CD14-positive monocyte (primary cell): ENCODE data around the gene CREG2. TPM values are rescaled to one million over a fixed set of nuclear protein-coding genes. Genes with fewer than 3 reads are reported as not detected.

ENCODE experiments used
- DNase-seq, 3 donors: peaks; one replicate each; pipeline ENCODE4 v3.0.0-alpha.2; 2011 to 2022
- H2AFZ ChIP-seq: 2 replicates; pipeline ENCODE4 v1.6.0; 2012; ENCODE audit warnings: mild to moderate bottlenecking, low read depth, low read length, inconsistent platforms; ENCODE audit not compliant: insufficient read depth, poor library complexity, severe bottlenecking
- H3K27ac ChIP-seq, 2 donors: 1 replicate in 1 of 2; 2 replicates in 1 of 2; pipeline ENCODE4 v1.5.1; 2012 to 2013; ENCODE audit warnings: low read length in 2 of 2, control low read depth in 1 of 2, inconsistent platforms in 1 of 2, low read depth in 1 of 2, mild to moderate bottlenecking in 1 of 2
- H3K27me3 ChIP-seq, 2 donors: one replicate each; pipeline versions ENCODE4 v1.6.0 to v1.6.1; 2011 to 2013; ENCODE audit warnings: low read length in 2 of 2; ENCODE audit not compliant: control insufficient read depth in 2 of 2, insufficient read depth in 2 of 2
- H3K36me3 ChIP-seq, 2 donors: replicated peaks in 1 of 2; 1 replicate in 1 of 2; 2 replicates in 1 of 2; pipeline versions ENCODE4 v1.5.1 to v1.6.1; 2012 to 2013; ENCODE audit warnings: low read length in 2 of 2, control low read depth in 1 of 2, inconsistent platforms in 1 of 2, mild to moderate bottlenecking in 1 of 2; ENCODE audit not compliant: insufficient read depth in 2 of 2, control insufficient read depth in 1 of 2
- H3K4me1 ChIP-seq, 2 donors: 1 replicate in 1 of 2; 2 replicates in 1 of 2; pipeline versions ENCODE4 v1.5.1 to v1.6.1; 2012 to 2013; ENCODE audit warnings: low read length in 2 of 2, control low read depth in 1 of 2, inconsistent platforms in 1 of 2, mild to moderate bottlenecking in 1 of 2, moderate library complexity in 1 of 2; ENCODE audit not compliant: insufficient read depth in 2 of 2, control insufficient read depth in 1 of 2
- H3K4me2 ChIP-seq: replicated peaks from 2 replicates; pipeline ENCODE3; 2012; ENCODE audit warnings: low read length, moderate library complexity, mild to moderate bottlenecking; ENCODE audit not compliant: poor library complexity, severe bottlenecking; ENCODE audit errors: extremely low read depth
- H3K4me3 ChIP-seq, 3 experiments: fragments of 200-600 bp in 1 of 3; sonication (generic) in 1 of 3; replicated peaks in 1 of 3; 1 replicate in 2 of 3; 2 replicates in 1 of 3; pipeline ENCODE4 v1.5.1; 2011 to 2013; ENCODE audit warnings: low read length in 3 of 3, mild to moderate bottlenecking in 3 of 3, control low read depth in 2 of 3, low read depth in 2 of 3, inconsistent platforms in 1 of 3, moderate library complexity in 1 of 3
- H3K79me2 ChIP-seq: 2 replicates; pipeline ENCODE4 v1.6.0; 2012; ENCODE audit warnings: mild to moderate bottlenecking, control low read depth, inconsistent platforms, low read length, moderate library complexity; ENCODE audit not compliant: insufficient read depth
- H3K9ac ChIP-seq: 2 replicates; pipeline ENCODE4 v1.6.0; 2017; ENCODE audit warnings: low read length, mild to moderate bottlenecking; ENCODE audit not compliant: insufficient read depth, poor library complexity, severe bottlenecking
- H3K9me3 ChIP-seq, 2 donors: replicated peaks in 1 of 2; 1 replicate in 1 of 2; 2 replicates in 1 of 2; pipeline versions ENCODE4 v1.5.1 to v1.6.1; 2012 to 2013; ENCODE audit warnings: low read length in 2 of 2, control low read depth in 1 of 2; ENCODE audit not compliant: control insufficient read depth in 1 of 2, insufficient read depth in 1 of 2
- H4K20me1 ChIP-seq: 2 replicates; pipeline ENCODE4 v1.6.0; 2012; ENCODE audit warnings: mild to moderate bottlenecking, low read length, control low read depth, moderate library complexity; ENCODE audit not compliant: insufficient read depth
- H3K27ac Mint-ChIP-seq, 7 donors: one replicate each; pipeline ENCODE4 v1.8.0; 2020; ENCODE audit warnings: mild to moderate bottlenecking in 7 of 7, mixed read lengths in 7 of 7, moderate library complexity in 6 of 7, inconsistent platforms in 2 of 7
- H3K27me3 Mint-ChIP-seq, 3 donors: one replicate each; pipeline ENCODE4 v1.8.0; 2021 to 2022; ENCODE audit warnings: low read depth in 3 of 3, mild to moderate bottlenecking in 3 of 3, mixed read lengths in 3 of 3, moderate library complexity in 3 of 3, inconsistent platforms in 1 of 3
- H3K36me3 Mint-ChIP-seq, 2 donors: one replicate each; pipeline ENCODE4 v1.8.0; 2020; ENCODE audit warnings: mixed read lengths in 2 of 2, inconsistent platforms in 1 of 2, mild to moderate bottlenecking in 1 of 2
- H3K4me1 Mint-ChIP-seq: one replicate; pipeline ENCODE4 v1.8.0; 2020; ENCODE audit warnings: mild to moderate bottlenecking, mixed read lengths
- H3K4me3 Mint-ChIP-seq, 2 donors: one replicate each; pipeline ENCODE4 v1.8.0; 2020; ENCODE audit warnings: mild to moderate bottlenecking in 2 of 2, mixed read lengths in 2 of 2, moderate library complexity in 1 of 2
- H3K9me3 Mint-ChIP-seq, 7 donors: one replicate each; pipeline ENCODE4 v1.8.0; 2020 to 2022; ENCODE audit warnings: mixed read lengths in 7 of 7, mild to moderate bottlenecking in 6 of 7, moderate library complexity in 6 of 7, inconsistent platforms in 2 of 7
- WGBS: methylation state at CpG from one replicate; pipeline ENCODE4 v1.1.5; 2013; ENCODE audit warnings: missing lambda C conversion rate; ENCODE audit not compliant: insufficient coverage; 5-methylcytosine and 5-hydroxymethylcytosine counted together
- intact Hi-C, 2 donors: fragments of 100-400 bp; cut with micrococcal nuclease; formaldehyde crosslinking; loops; one replicate each; pipeline versions ENCODE4 v1.15.0 to v1.15.1; 2023
- polyA minus RNA-seq: library from RNA; depleted of rRNA, polyadenylated mRNA; stranded (reverse); fragments of >200 nt; gene quantifications from 2 replicates; pipeline ENCODE4 v1.2.3, GENCODE V29; 2012
- polyA plus RNA-seq, 3 donors: library from polyadenylated mRNA; depleted of rRNA in 1 of 3; unstranded in 2 of 3; stranded (reverse) in 1 of 3; fragments of 300-500 nt in 2 of 3; fragments of >200 nt in 1 of 3; fragmentation: Illumina TruSeq in 2 of 3; gene quantifications; 1 replicate in 2 of 3; 2 replicates in 1 of 3; pipeline ENCODE4 v1.2.3, GENCODE V29; 2012 to 2021
- total RNA-seq, 12 experiments: library from RNA in 1 of 12; stranded (reverse) in 1 of 12; fragments of 120-200 nt in 1 of 12; gene quantifications; one replicate each; pipeline ENCODE4 v1.2.4 and lab custom pipeline; 2013 to 2026; ENCODE audit warnings: mixed read lengths in 6 of 12, inconsistent platforms in 1 of 12
- TF ChIP-seq, protein P1 (sequence below): fragments of 200-600 bp; IDR thresholded peaks from one replicate; pipeline ENCODE4 v1.8.0; 2022; ENCODE audit warnings: antibody characterized with exemption, mild to moderate bottlenecking

CREG2 gene, protein sequence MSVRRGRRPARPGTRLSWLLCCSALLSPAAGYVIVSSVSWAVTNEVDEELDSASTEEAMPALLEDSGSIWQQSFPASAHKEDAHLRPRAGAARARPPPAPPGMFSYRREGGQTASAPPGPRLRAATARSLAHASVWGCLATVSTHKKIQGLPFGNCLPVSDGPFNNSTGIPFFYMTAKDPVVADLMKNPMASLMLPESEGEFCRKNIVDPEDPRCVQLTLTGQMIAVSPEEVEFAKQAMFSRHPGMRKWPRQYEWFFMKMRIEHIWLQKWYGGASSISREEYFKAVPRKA
- total RNA-seq (2013), result 0.04 TPM
- polyA plus RNA-seq, result not detected
- 0.48 TPM in 1 of 2 replicates, not detected in the other for polyA minus RNA-seq
- 0.04 to 2.7 (median 0.13) reads per million in 11 experiments for total RNA-seq (lab: John Stamatoyannopoulos, UW)

DNA sequence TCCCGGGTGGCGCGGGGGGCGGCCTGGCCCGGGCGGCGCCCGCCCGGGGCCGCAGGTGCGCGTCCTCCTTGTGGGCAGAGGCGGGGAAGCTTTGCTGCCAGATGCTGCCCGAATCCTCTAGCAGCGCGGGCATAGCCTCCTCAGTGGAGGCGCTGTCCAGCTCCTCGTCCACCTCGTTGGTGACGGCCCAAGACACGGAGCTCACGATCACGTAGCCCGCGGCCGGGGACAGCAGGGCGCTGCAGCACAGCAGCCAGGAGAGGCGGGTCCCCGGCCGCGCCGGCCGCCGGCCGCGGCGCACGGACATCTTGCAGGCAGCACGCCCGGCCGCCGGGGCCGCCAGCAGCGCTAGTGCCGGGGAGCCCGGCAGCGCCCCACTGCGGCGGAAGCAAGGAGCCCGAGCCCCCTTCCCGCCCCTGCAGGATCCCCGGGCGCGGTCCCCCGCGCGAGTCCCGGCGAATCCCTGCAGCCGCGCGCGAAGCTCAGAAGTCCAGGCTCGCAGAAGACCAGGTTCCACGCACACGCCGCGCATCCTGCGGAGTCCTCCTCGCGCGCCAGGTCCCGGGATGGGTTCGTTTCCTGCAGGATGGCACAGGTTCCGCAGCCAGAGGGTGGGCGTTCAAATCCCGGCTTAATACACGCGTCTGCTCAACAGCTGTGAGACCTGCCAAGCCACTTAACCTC is at the start of gene CREG2:
Gene CREG2 (minus strand): TSS at position 353 of the 684 bp plus-strand sequence. CDS start 46 bp downstream, at position 307.
- intact Hi-C loops, result no loop called here
- H3K4me1 Mint-ChIP-seq, result peaks cover 11% of the 10 kb centered on the region
- Histone ChIP-seq H3K4me2 (peak within 1 kb of the TSS; percentile 86), H3K79me2 (no peaks in the 10 kb centered on the region), H3K4me3 (peak within 1 kb of the TSS in 2 of 3 experiments; percentile 35 to 69), H2AFZ (peak within 1 kb of the TSS; percentile 73), H3K27me3 (peaks cover 50% of the 10 kb centered on the region in 2 donors), H3K9me3 (peaks cover 0 to 17% of the 10 kb centered on the region in 2 donors), H3K9ac (no peak within 1 kb of the TSS), H3K36me3 (no peaks in the 10 kb centered on the region), H4K20me1 (no peaks in the 10 kb centered on the region), H3K27ac (no peak within 1 kb of the TSS), H3K4me1 (peaks cover 11 to 17% of the 10 kb centered on the region in 2 donors)
- TF ChIP-seq, protein P1, sequence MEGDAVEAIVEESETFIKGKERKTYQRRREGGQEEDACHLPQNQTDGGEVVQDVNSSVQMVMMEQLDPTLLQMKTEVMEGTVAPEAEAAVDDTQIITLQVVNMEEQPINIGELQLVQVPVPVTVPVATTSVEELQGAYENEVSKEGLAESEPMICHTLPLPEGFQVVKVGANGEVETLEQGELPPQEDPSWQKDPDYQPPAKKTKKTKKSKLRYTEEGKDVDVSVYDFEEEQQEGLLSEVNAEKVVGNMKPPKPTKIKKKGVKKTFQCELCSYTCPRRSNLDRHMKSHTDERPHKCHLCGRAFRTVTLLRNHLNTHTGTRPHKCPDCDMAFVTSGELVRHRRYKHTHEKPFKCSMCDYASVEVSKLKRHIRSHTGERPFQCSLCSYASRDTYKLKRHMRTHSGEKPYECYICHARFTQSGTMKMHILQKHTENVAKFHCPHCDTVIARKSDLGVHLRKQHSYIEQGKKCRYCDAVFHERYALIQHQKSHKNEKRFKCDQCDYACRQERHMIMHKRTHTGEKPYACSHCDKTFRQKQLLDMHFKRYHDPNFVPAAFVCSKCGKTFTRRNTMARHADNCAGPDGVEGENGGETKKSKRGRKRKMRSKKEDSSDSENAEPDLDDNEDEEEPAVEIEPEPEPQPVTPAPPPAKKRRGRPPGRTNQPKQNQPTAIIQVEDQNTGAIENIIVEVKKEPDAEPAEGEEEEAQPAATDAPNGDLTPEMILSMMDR, result peak; percentile 68
- DNase-seq, result peak; percentile 30 to 59 (median 49)
- peaks cover 0 to 5% of the 10 kb centered on the region in 2 donors for H3K36me3 Mint-ChIP-seq
- H3K27ac Mint-ChIP-seq, result no peak within 1 kb of the TSS
- under 1% methylated on average over 75 of the region's 79 CpGs for WGBS
- H3K4me3 Mint-ChIP-seq, result peak within 1 kb of the TSS; percentile 73 to 86
- peaks cover 47 to 62% (median 54%) of the 10 kb centered on the region in 3 donors for H3K27me3 Mint-ChIP-seq
- peaks cover 0 to 6% (median 0%) of the 10 kb centered on the region in 7 donors for H3K9me3 Mint-ChIP-seq

DNA sequence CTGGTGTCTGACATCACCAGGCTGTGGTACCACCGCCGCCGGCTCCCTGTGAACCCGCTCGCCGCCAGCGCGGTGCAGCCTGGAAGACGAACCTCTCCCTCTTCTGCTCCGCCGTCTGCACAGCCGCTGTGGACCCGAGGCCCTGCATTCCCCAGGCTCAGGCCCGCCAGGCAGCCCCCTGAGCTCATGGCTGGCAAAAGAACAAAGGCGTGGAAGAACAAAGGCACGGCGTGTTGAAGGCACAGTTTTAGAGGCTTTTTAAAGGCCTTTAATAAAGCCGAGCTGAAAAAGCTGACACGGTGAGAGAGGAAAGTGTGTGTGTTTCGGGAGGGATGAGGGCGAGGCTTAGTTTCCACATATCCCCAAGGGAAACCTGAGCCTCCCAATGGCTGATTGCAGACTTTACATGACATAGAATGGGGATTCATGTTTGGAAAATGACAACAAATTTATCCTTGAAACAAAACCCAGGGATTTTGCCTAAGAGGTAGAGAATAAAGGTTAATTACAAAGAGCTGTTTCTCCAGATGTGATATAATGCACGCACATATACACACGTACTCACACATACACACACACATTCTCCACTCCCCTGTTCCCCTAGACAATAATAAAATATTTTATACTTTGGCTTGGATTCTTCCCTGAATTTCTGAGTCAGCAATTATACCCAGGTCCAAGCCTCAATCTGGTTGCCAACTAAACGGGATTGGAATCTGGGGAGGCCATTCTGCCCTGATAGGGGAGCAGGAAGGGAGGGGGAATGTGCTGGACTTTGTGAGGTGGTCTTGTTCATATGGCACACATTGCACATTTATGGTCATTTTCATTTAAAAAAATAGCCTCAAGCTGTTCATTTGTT is 47.9 kb upstream of the CREG2 start:
- no peaks in the 10 kb centered on the region for H3K9me3 ChIP-seq
- Mint-ChIP-seq H3K4me3 (no peak overlapping the region), H3K36me3 (peaks cover 3 to 5% of the 10 kb centered on the region in 2 donors), H3K27ac (no peak overlapping the region), H3K9me3 (no peaks in the 10 kb centered on the region), H3K4me1 (peaks cover 5% of the 10 kb centered on the region), H3K27me3 (peaks cover 0 to 10% (median 2%) of the 10 kb centered on the region in 3 donors)
- no peak overlapping the region for H3K4me3 ChIP-seq
- no peaks in the 10 kb centered on the region for H4K20me1 ChIP-seq
- H3K4me2 ChIP-seq, result no peak overlapping the region
- intact Hi-C loops, result no loop called here
- no peak overlapping the region for H3K27ac ChIP-seq
- TF ChIP-seq, protein P1, result no peak
- no peaks in the 10 kb centered on the region for H3K27me3 ChIP-seq
- no peaks in the 10 kb centered on the region for H3K36me3 ChIP-seq
- 95% methylated on average over 18 of the region's 24 CpGs for WGBS
- no peaks in the 10 kb centered on the region for H3K79me2 ChIP-seq
- H3K4me1 ChIP-seq, result no peaks in the 10 kb centered on the region
- H3K9ac ChIP-seq, result no peak overlapping the region
- H2AFZ ChIP-seq, result no peak overlapping the region
- DNase-seq, result no peak
